SK-N-SH treated with all-trans-retinoic acid at 6 μM for 48 hours (cell line): ENCODE measurements around the gene C10orf105.

Experiments
- ATAC-seq: fragments of 200-7000 bp; cut with Tn5 transposase; 3 replicates; pipeline ENCODE4 v1.9.1; 2020; ENCODE audit warnings: mild to moderate bottlenecking, moderate library complexity
- ARNTL ChIP-seq: fragments of 450-650 bp; formaldehyde crosslinking; IDR thresholded peaks from 2 replicates; pipeline ENCODE4 v1.5.0; 2020; ENCODE audit warnings: low read depth, mild to moderate bottlenecking, moderate library complexity, borderline replicate concordance
- BACH2 ChIP-seq: fragments of 250-450 bp; sonication (Bioruptor Pico); IDR thresholded peaks from 2 replicates; pipeline ENCODE4 v1.9.0; 2021; ENCODE audit warnings: mild to moderate bottlenecking, borderline replicate concordance
- CREB5 ChIP-seq: fragments of 250-450 bp; sonication (Bioruptor Pico); IDR thresholded peaks from 2 replicates; pipeline ENCODE4 v1.5.1; 2020; ENCODE audit warnings: low read depth, mild to moderate bottlenecking, moderate library complexity
- CSRNP3 ChIP-seq: fragments of 250-450 bp; sonication (Bioruptor Pico); IDR thresholded peaks from 2 replicates; pipeline ENCODE4 v1.5.1; 2021; ENCODE audit warnings: mild to moderate bottlenecking, moderate library complexity
- ESRRG ChIP-seq: fragments of 250-450 bp; sonication (Bioruptor Pico); IDR thresholded peaks from 2 replicates; pipeline ENCODE4 v1.6.1; 2021; ENCODE audit warnings: mild to moderate bottlenecking
- GLIS3 ChIP-seq: fragments of 250-450 bp; sonication (Bioruptor Pico); IDR thresholded peaks from 2 replicates; pipeline ENCODE4 v1.5.0; 2020; ENCODE audit warnings: mild to moderate bottlenecking, moderate library complexity
- ISL1 ChIP-seq: fragments of 250-450 bp; sonication (Bioruptor Pico); IDR thresholded peaks from 2 replicates; pipeline ENCODE4 v2.1.2; 2022; ENCODE audit warnings: mild to moderate bottlenecking, moderate library complexity
- POU6F1 ChIP-seq: fragments of 250-450 bp; sonication (Bioruptor Pico); IDR thresholded peaks from 2 replicates; pipeline ENCODE4 v1.8.0; 2021; ENCODE audit warnings: low read depth, mild to moderate bottlenecking, moderate library complexity, borderline replicate concordance
- PPARA ChIP-seq: fragments of 250-450 bp; sonication (Bioruptor Pico); IDR thresholded peaks from 2 replicates; pipeline ENCODE4 v1.5.0; 2020; ENCODE audit warnings: mild to moderate bottlenecking, borderline replicate concordance
- RARB ChIP-seq: fragments of 250-450 bp; sonication (Bioruptor Pico); IDR thresholded peaks from 2 replicates; pipeline ENCODE4 v1.8.0; 2021; ENCODE audit warnings: mild to moderate bottlenecking, moderate library complexity
- SNAI2 ChIP-seq: fragments of 250-450 bp; sonication (Bioruptor Pico); IDR thresholded peaks from 2 replicates; pipeline ENCODE4 v1.5.0; 2020; ENCODE audit warnings: mild to moderate bottlenecking, moderate library complexity
- TCF4 ChIP-seq: fragments of 250-450 bp; sonication (Bioruptor Pico); IDR thresholded peaks from 2 replicates; pipeline ENCODE4 v1.8.0; 2021; ENCODE audit warnings: mild to moderate bottlenecking, moderate library complexity, borderline replicate concordance
- TOX ChIP-seq: fragments of 250-450 bp; sonication (Bioruptor Pico); IDR thresholded peaks from 2 replicates; pipeline ENCODE4 v1.8.0; 2021; ENCODE audit warnings: mild to moderate bottlenecking, moderate library complexity, borderline replicate concordance
- TSHZ2 ChIP-seq: fragments of 250-450 bp; sonication (Bioruptor Pico); IDR thresholded peaks from 2 replicates; pipeline ENCODE4 v1.5.0; 2020; ENCODE audit warnings: mild to moderate bottlenecking, moderate library complexity
- ZC3H10 ChIP-seq: fragments of 250-450 bp; sonication (Bioruptor Pico); IDR thresholded peaks from 2 replicates; pipeline ENCODE4 v1.5.1; 2021; ENCODE audit warnings: mild to moderate bottlenecking, moderate library complexity
- ZNF70 ChIP-seq: fragments of 450-650 bp; formaldehyde crosslinking; IDR thresholded peaks from 2 replicates; pipeline ENCODE4 v1.5.0; 2020; ENCODE audit warnings: mild to moderate bottlenecking, moderate library complexity
- ZNF8 ChIP-seq: fragments of 450-650 bp; formaldehyde crosslinking; IDR thresholded peaks from 2 replicates; pipeline ENCODE4 v1.5.0; 2020; ENCODE audit warnings: mild to moderate bottlenecking, moderate library complexity

Gene C10orf105

GRCh38 chr10:71687077-71687476 is 32.5 kb downstream of the C10orf105 start:
- TF ChIP-seq ZNF8 (CRISPR knock-in tag) (no peak), ZC3H10 (CRISPR knock-in tag) (no peak), GLIS3 (CRISPR knock-in tag) (no peak), ARNTL (CRISPR knock-in tag) (no peak), CREB5 (CRISPR knock-in tag) (no peak), CSRNP3 (CRISPR knock-in tag) (no peak), TCF4 (CRISPR knock-in tag) (no peak), TSHZ2 (CRISPR knock-in tag) (no peak), ESRRG (CRISPR knock-in tag) (no peak), POU6F1 (CRISPR knock-in tag) (no peak), SNAI2 (CRISPR knock-in tag) (no peak), PPARA (no peak), BACH2 (CRISPR knock-in tag) (no peak), RARB (CRISPR knock-in tag) (no peak), TOX (CRISPR knock-in tag) (no peak)
- no peak for ATAC-seq

GRCh38 chr10:71685554-71686232 is 33.9 kb downstream of the C10orf105 start:
- TF ChIP-seq ARNTL (CRISPR knock-in tag) (no peak), ZC3H10 (CRISPR knock-in tag) (no peak), RARB (CRISPR knock-in tag) (no peak), ESRRG (CRISPR knock-in tag) (no peak), TCF4 (CRISPR knock-in tag) (no peak), ZNF70 (CRISPR knock-in tag) (no peak), TSHZ2 (CRISPR knock-in tag) (no peak), TOX (CRISPR knock-in tag) (no peak), GLIS3 (CRISPR knock-in tag) (no peak), PPARA (no peak), ISL1 (no peak)
- ATAC-seq = no peak
